Suppressor macrophage treated with lipopolysaccharide for 1 hour (primary cell): ENCODE data around the gene TAS2R39.

ENCODE experiments used
- DNase-seq, 3 donors: peaks; one replicate each; pipeline ENCODE4 v3.0.0-alpha.2; 2020 to 2022

Gene TAS2R39

GRCh38 chr7:143216686-143217085 lies 33.5 kb downstream of the TAS2R39 start:
- DNase-seq: peak in 1 of 3 donors; percentile 52

GRCh38 chr7:143217806-143218205 lies 34.6 kb downstream of the TAS2R39 start:
- DNase-seq: no peak

DNA sequence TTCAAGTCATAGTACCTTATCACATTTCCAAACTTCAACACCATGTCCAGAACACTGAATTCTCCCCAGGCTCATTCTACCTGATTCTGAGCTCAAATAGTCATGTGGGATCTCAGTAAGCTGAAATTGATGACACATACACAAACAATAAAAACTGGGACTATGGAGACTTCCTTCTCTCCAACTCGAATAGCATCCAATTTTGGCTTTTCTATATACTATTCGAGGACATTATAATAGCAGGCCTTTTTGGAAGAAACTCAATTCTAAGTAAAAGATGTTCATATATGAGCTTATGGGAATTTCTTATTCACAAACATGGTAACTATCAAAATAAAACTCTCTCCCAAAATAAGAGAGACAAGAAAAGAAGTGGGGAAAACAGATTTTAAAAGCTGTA lies 38.1 kb downstream of the TAS2R39 start:
- no peak for DNase-seq

- peak in 1 of 3 donors; percentile 34 for DNase-seq
These were observed 38.5 kb downstream of the TAS2R39 start, which contains the start of gene TAS2R40 for GRCh38 chr7:143221737-143222136. TSS of gene TAS2R40 (plus strand) at chr7:143222037. CDS start at chr7:143222079, 42 bp downstream.

GRCh38 chr7:143222782-143223181 lies 39.6 kb downstream of the TAS2R39 start:
- DNase-seq: peak; percentile 76 to 80 (median 79)

DNA sequence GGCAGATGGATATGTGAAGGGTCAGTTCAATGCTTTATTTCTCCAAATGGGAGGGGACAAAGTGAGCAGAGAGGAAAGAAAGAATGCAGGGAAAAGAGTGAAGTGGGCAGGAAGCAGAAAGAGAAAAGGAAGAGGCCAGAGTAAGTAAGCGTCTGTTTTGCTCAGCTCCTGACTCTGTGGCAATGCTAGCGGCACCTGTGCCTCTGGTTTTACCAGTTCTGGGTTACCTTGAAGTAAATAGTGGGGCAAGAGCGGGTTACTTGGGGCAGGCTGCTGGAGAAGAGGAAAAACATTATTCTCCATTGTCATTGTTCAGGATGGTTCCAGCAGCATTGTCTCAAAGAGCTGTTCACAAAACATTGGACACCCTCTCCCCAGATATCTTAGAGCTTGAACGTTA lies 40.6 kb downstream of the TAS2R39 start:
- no peak for DNase-seq

DNA sequence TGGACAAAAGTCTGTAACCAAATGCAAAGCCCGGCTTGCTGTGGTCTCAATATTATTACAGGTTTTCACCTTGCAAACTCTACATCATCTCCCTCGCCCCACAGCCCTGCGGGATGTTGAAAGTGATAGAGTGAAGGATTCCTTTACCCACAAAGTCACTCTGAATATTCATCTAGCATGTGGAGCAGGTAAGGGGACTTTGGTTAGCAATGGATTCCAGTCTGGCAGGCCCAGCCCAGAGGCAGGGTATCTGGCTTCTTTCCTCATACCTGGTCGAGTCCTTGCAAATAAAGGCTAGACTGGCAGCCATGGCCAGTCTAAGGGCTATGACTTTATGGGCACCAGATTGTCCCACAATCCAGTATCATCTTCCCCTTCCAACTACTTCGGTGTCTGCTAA lies 41.8 kb downstream of the TAS2R39 start:
- DNase-seq: no peak

DNA sequence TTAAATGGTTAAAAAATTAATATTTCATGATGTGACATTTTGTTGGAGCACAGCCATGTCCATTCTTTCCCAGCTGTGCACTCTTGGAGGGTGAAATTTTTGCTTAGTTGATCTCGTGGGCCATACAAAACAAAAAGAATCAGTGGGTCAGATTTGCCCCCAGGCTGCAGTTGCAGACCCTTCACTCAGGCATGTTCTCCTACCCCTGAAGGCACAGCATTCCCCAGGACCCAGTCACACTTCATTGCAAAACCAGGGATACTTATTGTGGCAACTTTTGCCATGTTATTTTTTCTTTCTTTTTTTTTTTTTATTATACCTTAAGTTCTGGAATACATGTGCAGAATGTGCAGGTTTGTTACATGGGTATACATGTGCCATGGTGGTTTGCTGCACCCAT lies 44.6 kb downstream of the TAS2R39 start:
- no peak for DNase-seq

DNA sequence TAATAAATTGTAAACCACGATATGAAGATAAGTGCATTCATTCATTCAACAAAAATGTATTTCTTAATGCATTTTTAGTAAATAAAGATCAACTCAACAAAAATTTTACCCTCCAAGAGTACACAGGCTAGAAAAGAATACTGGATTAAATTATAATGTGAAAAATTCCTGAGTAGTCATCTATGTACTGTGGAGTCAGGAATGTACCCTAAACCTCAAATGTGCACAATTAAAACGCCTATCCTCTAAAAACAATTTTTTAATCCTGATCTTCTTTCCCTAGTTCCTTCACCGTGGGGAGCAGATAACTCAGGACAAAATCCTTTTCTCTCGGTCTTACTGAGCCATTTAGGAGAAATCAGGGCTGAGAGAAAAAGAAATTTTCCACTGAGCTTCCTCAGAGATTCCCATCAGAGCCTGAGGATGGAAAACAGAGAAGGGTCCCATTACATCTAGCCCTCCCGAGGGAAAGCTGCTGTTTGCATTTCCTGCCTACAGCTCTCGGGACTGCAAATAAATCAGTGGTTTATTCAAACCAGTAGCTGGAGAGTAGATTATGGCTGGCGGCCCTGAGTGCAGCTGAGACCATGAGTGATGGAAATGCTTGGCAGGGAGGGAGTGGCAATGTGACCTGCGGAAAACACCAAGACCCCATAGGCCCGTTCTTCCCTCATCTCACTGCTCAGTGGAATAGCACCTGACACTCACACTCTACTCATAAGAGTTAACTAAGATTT lies 46.0 kb downstream of the TAS2R39 start:
- DNase-seq: no peak

DNA sequence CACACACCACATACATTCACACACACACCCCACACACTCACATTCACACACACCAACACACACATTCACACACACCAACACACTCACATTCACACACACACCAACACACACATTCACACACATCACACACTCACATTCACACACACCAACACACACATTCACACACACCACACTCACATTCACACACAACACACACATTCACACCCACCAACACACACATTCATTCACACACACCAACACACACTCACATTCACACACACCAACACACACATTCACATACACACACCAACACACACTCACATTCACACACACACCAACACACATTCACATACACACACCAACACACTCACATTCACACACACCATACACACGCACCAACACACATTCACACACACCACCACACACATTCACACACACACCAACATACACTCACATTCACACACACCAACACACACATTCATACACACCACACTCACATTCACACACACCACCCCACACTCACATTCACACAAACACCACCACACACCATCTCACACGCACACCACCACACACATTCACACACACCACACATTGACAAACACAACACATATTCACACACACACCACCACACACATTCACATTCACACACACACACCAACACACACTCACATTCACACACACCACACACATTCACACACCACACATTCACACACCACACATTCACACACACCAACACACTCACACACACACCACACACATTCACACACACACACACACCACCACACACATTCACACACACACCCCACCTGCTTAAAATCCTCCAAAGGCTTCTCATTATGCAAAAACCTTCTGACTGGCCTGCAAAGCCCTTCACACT lies 47.6 kb downstream of the TAS2R39 start:
- DNase-seq: no peak
